Mesenchymal stem cell (in vitro differentiated cells and primary cell): ENCODE measurements around the gene SPHKAP.

ENCODE experiments used
- DNase-seq: peaks from one replicate; pipeline ENCODE4 v3.0.0-alpha.2; 2013
- H2AFZ ChIP-seq: one replicate; pipeline ENCODE4 v1.6.1; 2013; ENCODE audit warnings: low read depth, mild to moderate bottlenecking, control low read depth, inconsistent platforms, low read length, moderate library complexity
- H2AK5ac ChIP-seq: 2 replicates; pipeline ENCODE4 v1.6.1; 2013; ENCODE audit warnings: low read length, moderate library complexity, mild to moderate bottlenecking, inconsistent platforms; ENCODE audit not compliant: severe bottlenecking
- H2BK120ac ChIP-seq: one replicate; pipeline ENCODE4 v1.6.1; 2013; ENCODE audit warnings: low read depth, mild to moderate bottlenecking, inconsistent platforms, low read length, moderate library complexity
- H2BK12ac ChIP-seq, 2 experiments: one replicate each; pipeline ENCODE4 v1.6.1; 2013; ENCODE audit warnings: inconsistent platforms in 2 of 2, low read length in 2 of 2, mild to moderate bottlenecking in 2 of 2, moderate library complexity in 2 of 2, control low read depth in 1 of 2
- H2BK15ac ChIP-seq: one replicate; pipeline ENCODE4 v1.6.1; 2013; ENCODE audit warnings: mild to moderate bottlenecking, low read depth, inconsistent platforms; ENCODE audit not compliant: poor library complexity, severe bottlenecking
- H2BK5ac ChIP-seq: 2 replicates; pipeline ENCODE4 v1.6.1; 2013; ENCODE audit warnings: low read depth, mild to moderate bottlenecking, low read length, control low read depth, inconsistent platforms; ENCODE audit not compliant: poor library complexity, severe bottlenecking
- H3K14ac ChIP-seq, 2 experiments: one replicate each; pipeline ENCODE4 v1.6.1; 2013; ENCODE audit warnings: inconsistent platforms in 2 of 2, low read length in 2 of 2, control low read depth in 1 of 2, mild to moderate bottlenecking in 1 of 2, moderate library complexity in 1 of 2
- H3K18ac ChIP-seq, 2 experiments: one replicate each; pipeline ENCODE4 v1.6.1; 2013; ENCODE audit warnings: inconsistent platforms in 2 of 2, low read length in 2 of 2, control low read depth in 1 of 2, low read depth in 1 of 2, mild to moderate bottlenecking in 1 of 2
- H3K23ac ChIP-seq, 2 experiments: one replicate each; pipeline ENCODE4 v1.6.1; 2013; ENCODE audit warnings: inconsistent platforms in 2 of 2, low read length in 2 of 2, mild to moderate bottlenecking in 2 of 2, moderate library complexity in 2 of 2, control low read depth in 1 of 2
- H3K27ac ChIP-seq: 2 replicates; pipeline ENCODE4 v1.5.1; 2013; ENCODE audit warnings: mild to moderate bottlenecking, moderate library complexity, low read length, control low read depth, inconsistent platforms; ENCODE audit not compliant: poor library complexity, severe bottlenecking
- H3K27me3 ChIP-seq, 2 experiments: 2 replicates each; pipeline versions ENCODE4 v1.6.1 to v1.7.0; 2013; ENCODE audit warnings: low read length in 2 of 2, mild to moderate bottlenecking in 2 of 2, moderate library complexity in 2 of 2, control low read depth in 1 of 2, inconsistent platforms in 1 of 2; ENCODE audit not compliant: control insufficient read depth in 1 of 2, insufficient read depth in 1 of 2
- H3K36me3 ChIP-seq, 2 experiments: 2 replicates each; pipeline versions ENCODE4 v1.6.1 to v1.7.0; 2013; ENCODE audit warnings: low read length in 2 of 2, control low read depth in 1 of 2, inconsistent platforms in 1 of 2, low read depth in 1 of 2, mild to moderate bottlenecking in 1 of 2; ENCODE audit not compliant: insufficient read depth in 2 of 2, control insufficient read depth in 1 of 2
- H3K4ac ChIP-seq, 2 experiments: one replicate each; pipeline ENCODE4 v1.6.1; 2013; ENCODE audit warnings: inconsistent platforms in 2 of 2, low read length in 2 of 2, mild to moderate bottlenecking in 2 of 2, moderate library complexity in 2 of 2, control low read depth in 1 of 2, low read depth in 1 of 2
- H3K4me1 ChIP-seq: 2 replicates; pipeline ENCODE4 v1.6.1; 2013; ENCODE audit warnings: low read depth, low read length, control low read depth; ENCODE audit not compliant: control insufficient read depth, insufficient read depth
- H3K4me2 ChIP-seq: 2 replicates; pipeline ENCODE4 v1.6.1; 2013; ENCODE audit warnings: low read length, mild to moderate bottlenecking, inconsistent platforms; ENCODE audit not compliant: poor library complexity, severe bottlenecking
- H3K4me3 ChIP-seq, 2 experiments: 2 replicates each; pipeline versions ENCODE4 v1.5.1 to v1.7.0; 2013; ENCODE audit warnings: low read length in 2 of 2, mild to moderate bottlenecking in 2 of 2, control low read depth in 1 of 2, low read depth in 1 of 2; ENCODE audit not compliant: insufficient read depth in 1 of 2
- H3K79me1 ChIP-seq: replicated peaks from 2 replicates; pipeline ENCODE4 v1.6.1; 2013; ENCODE audit warnings: mild to moderate bottlenecking, control low read depth, low read length, inconsistent platforms; ENCODE audit not compliant: poor library complexity, severe bottlenecking
- H3K9ac ChIP-seq: 2 replicates; pipeline ENCODE4 v1.7.0; 2013; ENCODE audit warnings: mild to moderate bottlenecking, low read length, moderate library complexity
- H3K9me3 ChIP-seq: 2 replicates; pipeline ENCODE4 v1.7.0; 2013; ENCODE audit warnings: mild to moderate bottlenecking, low read length; ENCODE audit not compliant: control insufficient read depth
- H4K8ac ChIP-seq: one replicate; pipeline ENCODE4 v1.6.1; 2013; ENCODE audit warnings: inconsistent platforms, mild to moderate bottlenecking, low read length, moderate library complexity
- H4K91ac ChIP-seq: one replicate; pipeline ENCODE4 v1.6.1; 2013; ENCODE audit warnings: mild to moderate bottlenecking, low read length, inconsistent platforms
- WGBS: methylation state at CpG from one replicate; pipeline ENCODE4 v1.1.7; 2013; ENCODE audit warnings: mixed read lengths; 5-methylcytosine and 5-hydroxymethylcytosine counted together

The SPHKAP gene

DNA sequence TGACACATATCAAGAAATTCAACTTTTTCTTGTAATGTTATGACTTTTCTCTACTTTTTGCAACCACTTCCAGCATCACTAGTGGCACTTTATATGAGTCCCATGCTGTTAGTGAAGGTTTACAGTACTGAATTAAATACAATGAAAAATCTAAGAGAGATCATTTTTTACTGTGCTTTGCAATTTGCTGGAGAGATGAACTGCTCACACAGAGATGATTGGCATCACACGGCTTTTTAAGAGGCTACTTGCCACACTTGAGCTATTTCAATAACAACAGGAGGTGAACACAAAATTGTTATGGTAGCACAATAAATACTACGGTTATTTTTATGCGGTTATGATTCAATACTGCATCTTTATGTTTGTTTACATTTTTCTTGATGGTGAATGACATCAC lies 221.2 kb downstream of the SPHKAP start:
- Histone ChIP-seq H2BK120ac (no peak overlapping the region), H3K23ac (no peak overlapping the region), H3K36me3 (no peaks in the 10 kb centered on the region), H2BK15ac (no peak overlapping the region), H2BK12ac (no peak overlapping the region), H3K9me3 (no peaks in the 10 kb centered on the region), H3K27me3 (no peaks in the 10 kb centered on the region), H4K8ac (no peak overlapping the region), H3K27ac (no peak overlapping the region), H3K4me1 (no peaks in the 10 kb centered on the region), H3K14ac (no peak overlapping the region), H4K91ac (no peak overlapping the region), H2AFZ (no peak overlapping the region), H3K4me2 (no peak overlapping the region), H3K4me3 (no peak overlapping the region), H2BK5ac (no peak overlapping the region), H3K18ac (no peak overlapping the region), H3K9ac (no peak overlapping the region), H2AK5ac (no peak overlapping the region), H3K79me1 (no peaks in the 10 kb centered on the region), H3K4ac (no peak overlapping the region)
- no peak for DNase-seq
- 82% methylated on average over 3 of the region's 3 CpGs for WGBS

DNA sequence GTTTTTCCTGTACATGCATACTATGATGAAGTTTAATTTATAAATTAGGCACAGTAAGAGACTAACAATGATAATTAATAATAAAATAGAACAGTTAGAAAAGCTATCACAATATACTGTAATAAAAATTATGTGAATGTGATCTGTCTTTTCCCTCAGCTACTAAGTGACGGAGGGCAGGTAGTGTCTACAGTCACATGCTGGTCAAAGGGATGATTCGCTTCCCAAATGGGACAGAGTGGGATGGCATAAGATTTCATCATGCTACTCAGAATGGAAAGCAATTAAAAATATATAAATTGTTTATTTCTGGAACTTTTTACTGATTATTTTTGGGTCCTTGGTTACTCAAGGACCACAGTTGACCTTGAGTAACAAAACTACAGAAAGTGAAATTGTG lies 238.5 kb downstream of the SPHKAP start:
- H3K4me3 ChIP-seq, result no peak overlapping the region
- H2AFZ ChIP-seq, result no peak overlapping the region
- DNase-seq, result no peak
- no peak overlapping the region for H3K14ac ChIP-seq
- no peak overlapping the region for H4K8ac ChIP-seq
- no peak overlapping the region for H2BK120ac ChIP-seq
- no peak overlapping the region for H2BK15ac ChIP-seq
- no peak overlapping the region for H4K91ac ChIP-seq
- no peak overlapping the region for H2BK5ac ChIP-seq
- no peak overlapping the region for H3K27ac ChIP-seq
- H3K4me2 ChIP-seq, result no peak overlapping the region
- no peaks in the 10 kb centered on the region for H3K9me3 ChIP-seq
- WGBS, result 77% methylated on average over 2 of the region's 2 CpGs
- no peak overlapping the region for H3K9ac ChIP-seq
- H3K4me1 ChIP-seq, result no peaks in the 10 kb centered on the region
- H2BK12ac ChIP-seq, result no peak overlapping the region
- H3K23ac ChIP-seq, result no peak overlapping the region
- H3K4ac ChIP-seq, result no peak overlapping the region
- H3K18ac ChIP-seq, result no peak overlapping the region
- no peaks in the 10 kb centered on the region for H3K27me3 ChIP-seq
- no peak overlapping the region for H2AK5ac ChIP-seq
- H3K79me1 ChIP-seq, result no peaks in the 10 kb centered on the region
- no peaks in the 10 kb centered on the region for H3K36me3 ChIP-seq

DNA sequence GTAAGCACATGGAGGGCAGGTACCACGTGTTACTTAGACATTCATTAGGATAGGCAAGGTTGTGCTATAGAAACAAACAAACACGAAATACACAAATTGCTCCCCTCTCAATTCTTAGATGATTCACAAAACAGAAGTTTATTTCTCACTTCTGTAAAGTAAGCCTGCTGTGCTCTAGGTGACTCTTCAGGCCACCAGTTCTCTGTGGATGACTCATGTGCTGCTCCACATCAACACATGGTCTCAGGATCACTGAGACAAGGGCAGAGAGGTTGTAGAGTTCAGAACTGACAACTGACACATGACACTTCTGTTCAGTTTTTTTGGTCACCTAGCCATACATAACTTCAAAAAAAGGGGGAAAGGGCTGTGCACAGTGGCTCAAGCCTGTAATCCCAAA lies 239.5 kb downstream of the SPHKAP start:
- no peak overlapping the region for H4K91ac ChIP-seq
- no peak overlapping the region for H3K27ac ChIP-seq
- no peak overlapping the region for H3K4me2 ChIP-seq
- DNase-seq, result no peak
- H2BK15ac ChIP-seq, result no peak overlapping the region
- H2BK120ac ChIP-seq, result no peak overlapping the region
- H4K8ac ChIP-seq, result no peak overlapping the region
- H3K27me3 ChIP-seq, result no peaks in the 10 kb centered on the region
- no peak overlapping the region for H2AK5ac ChIP-seq
- H2BK5ac ChIP-seq, result no peak overlapping the region
- H3K4me1 ChIP-seq, result no peaks in the 10 kb centered on the region
- H3K23ac ChIP-seq, result no peak overlapping the region
- H3K36me3 ChIP-seq, result no peaks in the 10 kb centered on the region
- no peak overlapping the region for H3K14ac ChIP-seq
- no peak overlapping the region for H2BK12ac ChIP-seq
- H3K9me3 ChIP-seq, result no peaks in the 10 kb centered on the region
- no peak overlapping the region for H3K18ac ChIP-seq
- H2AFZ ChIP-seq, result no peak overlapping the region
- no peak overlapping the region for H3K4me3 ChIP-seq
- H3K9ac ChIP-seq, result no peak overlapping the region
- H3K79me1 ChIP-seq, result no peaks in the 10 kb centered on the region
- H3K4ac ChIP-seq, result no peak overlapping the region
- WGBS, result 43% methylated on average over 2 of the region's 2 CpGs

DNA sequence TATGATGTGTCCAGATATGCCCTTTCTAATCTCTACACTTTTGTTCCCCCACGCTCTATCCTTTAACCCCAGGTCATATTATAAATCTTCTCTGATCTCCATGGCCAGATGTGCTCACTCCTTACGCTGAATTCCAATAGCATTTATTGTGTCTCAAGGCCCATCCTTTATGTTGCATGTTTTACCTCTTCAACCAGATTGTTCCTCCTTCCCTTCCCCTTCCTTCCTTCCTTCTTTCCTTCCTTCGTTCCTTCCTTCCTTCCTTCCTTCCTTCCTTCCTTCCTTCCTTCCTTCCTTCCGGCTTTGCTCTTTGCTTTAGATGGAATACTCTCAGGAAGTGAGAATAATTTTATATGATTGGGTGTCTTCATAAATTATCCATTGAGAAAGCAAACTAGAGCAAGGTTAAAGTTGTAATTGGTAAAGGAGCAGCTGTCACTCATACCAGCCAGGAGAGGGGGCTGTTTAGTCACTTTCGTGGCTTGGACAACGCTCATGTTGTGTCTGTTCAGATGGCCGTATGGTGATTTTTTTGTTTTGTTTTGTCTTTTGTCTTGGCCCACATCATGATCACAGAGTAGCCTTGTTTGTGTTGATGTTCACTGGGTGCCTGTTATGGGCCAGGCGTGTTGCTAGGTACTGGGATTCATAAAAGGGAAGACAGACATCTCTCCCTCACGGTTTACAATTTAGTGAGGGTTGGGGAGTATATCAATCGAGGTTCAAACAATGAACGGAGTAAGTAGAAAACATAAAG lies 242.0 kb downstream of the SPHKAP start:
- Histone ChIP-seq H3K27ac (no peak overlapping the region), H2AK5ac (no peak overlapping the region), H4K91ac (no peak overlapping the region), H3K79me1 (no peaks in the 10 kb centered on the region), H2BK120ac (no peak overlapping the region), H4K8ac (no peak overlapping the region), H2BK12ac (no peak overlapping the region), H2AFZ (no peak overlapping the region), H3K23ac (no peak overlapping the region), H2BK5ac (no peak overlapping the region), H3K18ac (no peak overlapping the region), H3K9ac (no peak overlapping the region), H3K4ac (no peak overlapping the region), H3K4me1 (no peaks in the 10 kb centered on the region), H2BK15ac (no peak overlapping the region), H3K36me3 (no peaks in the 10 kb centered on the region), H3K27me3 (no peaks in the 10 kb centered on the region), H3K4me2 (no peak overlapping the region), H3K4me3 (no peak overlapping the region), H3K9me3 (no peaks in the 10 kb centered on the region), H3K14ac (no peak overlapping the region)
- WGBS, result 51% methylated on average over 9 of the region's 11 CpGs
- DNase-seq, result peak; percentile 13
